Measurements from ENCODE around the gene KBTBD12.
"Not testable (repeated sequence)": the region's sequence is repeated elsewhere in the genome, so short reads cannot be mapped to it uniquely, and the experiment has no call there.

The KBTBD12 gene

GRCh38 chr3:127905556-127905955 is 9.5 kb upstream of the KBTBD12 start:
- no peak for ATAC-seq

DNA sequence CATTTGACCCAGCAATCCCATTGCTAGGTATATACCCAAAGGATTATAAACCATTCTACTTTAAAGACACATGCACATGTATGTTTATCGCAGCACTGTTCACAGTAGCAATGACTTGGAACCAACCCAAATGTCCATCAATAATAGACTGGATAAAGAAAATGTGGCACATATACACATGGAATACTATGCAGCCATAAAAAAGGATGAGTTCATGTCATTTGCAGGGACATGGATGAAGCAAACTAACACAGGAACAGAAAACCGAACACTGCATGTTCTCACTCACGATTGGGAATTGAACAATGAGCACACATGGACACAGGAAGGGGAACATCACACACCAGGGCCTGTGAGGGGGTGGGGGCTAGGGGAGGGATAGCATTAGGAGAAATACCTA is 8.4 kb upstream of the KBTBD12 start:
- not testable (repeated sequence) for ATAC-seq

GRCh38 chr3:127908202-127908601 is 6.8 kb upstream of the KBTBD12 start:
- ATAC-seq = no peak

- ATAC-seq = no peak
These were observed 6.1 kb upstream of the KBTBD12 start for GRCh38 chr3:127908951-127909350.

DNA sequence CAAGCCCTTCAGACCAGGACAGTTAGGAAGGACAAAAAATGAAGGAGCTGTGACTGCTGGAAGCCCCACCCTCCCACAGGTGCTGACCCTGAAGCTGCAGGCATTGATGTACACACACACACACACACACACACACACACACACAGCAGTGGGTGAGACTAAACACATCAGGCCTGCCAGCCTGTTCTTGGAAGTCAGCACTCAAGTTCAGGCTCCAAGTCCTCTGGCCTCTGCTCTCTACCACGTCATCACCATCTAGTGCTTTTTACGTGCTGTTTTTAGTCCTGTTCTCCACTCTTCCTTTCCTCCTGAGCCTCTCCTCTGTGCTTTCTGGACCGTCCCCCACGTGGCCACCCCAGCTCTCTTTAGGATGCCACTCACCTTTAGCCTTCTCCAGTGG is 5.4 kb upstream of the KBTBD12 start:
- no peak for ATAC-seq

GRCh38 chr3:127911421-127911931 is 3.6 kb upstream of the KBTBD12 start:
- ATAC-seq = no peak

- ATAC-seq = not testable (repeated sequence)
These were observed 1.2 kb upstream of the KBTBD12 start for GRCh38 chr3:127913841-127914240.

GRCh38 chr3:127914584-127914983 is 448 bp upstream of the KBTBD12 start:
- no peak for ATAC-seq

- no peak for ATAC-seq
These were observed 983 bp downstream of the KBTBD12 start for GRCh38 chr3:127915937-127916493.

DNA sequence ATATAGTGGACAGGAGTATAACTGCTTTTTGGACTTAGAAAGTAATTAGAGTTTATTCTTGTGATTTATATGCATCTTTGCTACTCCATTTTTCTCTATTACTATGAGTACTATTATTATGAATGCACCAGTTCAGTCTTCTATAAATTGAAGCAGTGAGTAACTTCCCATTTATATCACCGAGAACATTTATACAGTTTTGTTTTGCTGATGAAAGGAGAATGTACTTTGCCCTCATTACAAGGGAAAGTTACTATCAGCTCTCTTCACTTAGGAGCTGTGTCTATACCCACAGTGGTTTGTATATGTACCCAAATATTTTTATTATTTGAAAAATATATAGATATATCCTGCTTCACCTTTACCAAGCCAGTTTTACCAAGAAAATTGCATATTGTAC is 5.7 kb downstream of the KBTBD12 start:
- ATAC-seq = no peak

DNA sequence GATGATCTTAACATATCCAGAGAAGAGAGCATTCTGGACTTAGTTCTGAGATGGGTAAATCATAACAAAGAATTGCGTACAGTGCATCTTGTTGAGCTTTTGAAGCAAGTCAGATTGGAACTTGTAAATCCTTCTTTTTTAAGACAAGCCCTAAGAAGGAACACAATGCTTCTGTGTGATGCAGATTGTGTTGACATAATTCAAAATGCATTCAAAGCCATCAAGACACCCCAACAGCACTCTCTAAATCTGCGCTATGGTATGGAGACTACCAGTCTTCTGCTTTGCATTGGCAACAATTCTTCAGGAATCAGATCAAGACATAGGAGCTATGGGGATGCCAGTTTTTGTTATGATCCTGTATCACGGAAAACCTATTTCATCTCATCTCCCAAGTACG is 8.6 kb downstream of the KBTBD12 start:
- ATAC-seq = no peak

DNA sequence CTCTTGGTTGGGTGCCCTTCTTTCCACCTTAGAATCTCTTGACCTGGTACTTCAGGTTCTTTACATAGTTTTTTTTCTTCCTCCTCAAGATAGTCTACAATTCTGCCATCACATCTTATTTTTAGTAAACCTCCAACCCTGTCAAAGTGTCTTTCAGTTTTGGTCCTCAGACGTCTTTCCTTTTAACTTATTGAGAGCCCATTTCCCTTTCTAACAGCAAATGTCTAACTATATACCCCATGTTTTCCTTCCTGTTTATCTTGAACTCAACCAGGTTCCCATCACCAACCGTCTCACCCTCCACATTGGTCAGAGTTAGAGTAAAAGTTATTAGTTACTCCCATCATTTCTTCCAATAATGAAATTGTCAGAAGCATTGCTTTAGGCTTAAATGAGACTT is 10.4 kb downstream of the KBTBD12 start:
- no peak for ATAC-seq

DNA sequence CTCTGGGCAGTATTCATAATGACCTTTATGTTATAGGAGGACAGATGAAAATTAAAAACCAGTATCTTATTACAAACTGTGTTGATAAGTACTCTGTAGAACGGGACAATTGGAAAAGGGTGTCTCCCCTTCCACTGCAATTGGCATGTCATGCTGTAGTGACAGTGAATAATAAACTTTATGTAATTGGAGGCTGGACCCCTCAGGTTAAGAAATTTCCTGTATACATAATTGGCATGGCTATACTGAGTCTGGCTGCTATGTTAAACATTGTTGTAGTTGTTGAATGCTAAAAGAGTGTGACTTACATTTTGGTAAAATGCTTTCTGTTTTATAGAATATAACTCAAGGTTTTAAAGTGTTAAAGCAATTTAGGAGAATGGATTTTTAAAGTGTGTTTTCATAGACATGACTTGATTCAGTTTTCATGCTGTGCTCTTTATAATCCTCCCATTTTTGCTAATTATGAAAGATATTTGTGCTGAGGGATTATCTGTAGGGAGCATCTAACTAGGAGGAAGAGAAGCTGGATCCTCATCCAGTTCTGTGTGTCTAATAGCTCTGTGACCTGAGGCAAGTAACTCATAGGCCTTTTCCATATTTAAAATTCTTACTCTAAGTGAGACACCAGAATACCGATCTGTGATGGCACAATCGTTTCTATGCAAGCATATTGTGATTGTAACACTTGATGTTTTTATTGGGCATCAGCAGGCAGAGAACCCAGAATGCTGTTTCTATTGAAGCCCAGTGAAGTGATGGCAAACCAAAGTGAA is 13.0 kb downstream of the KBTBD12 start:
- ATAC-seq = no peak

DNA sequence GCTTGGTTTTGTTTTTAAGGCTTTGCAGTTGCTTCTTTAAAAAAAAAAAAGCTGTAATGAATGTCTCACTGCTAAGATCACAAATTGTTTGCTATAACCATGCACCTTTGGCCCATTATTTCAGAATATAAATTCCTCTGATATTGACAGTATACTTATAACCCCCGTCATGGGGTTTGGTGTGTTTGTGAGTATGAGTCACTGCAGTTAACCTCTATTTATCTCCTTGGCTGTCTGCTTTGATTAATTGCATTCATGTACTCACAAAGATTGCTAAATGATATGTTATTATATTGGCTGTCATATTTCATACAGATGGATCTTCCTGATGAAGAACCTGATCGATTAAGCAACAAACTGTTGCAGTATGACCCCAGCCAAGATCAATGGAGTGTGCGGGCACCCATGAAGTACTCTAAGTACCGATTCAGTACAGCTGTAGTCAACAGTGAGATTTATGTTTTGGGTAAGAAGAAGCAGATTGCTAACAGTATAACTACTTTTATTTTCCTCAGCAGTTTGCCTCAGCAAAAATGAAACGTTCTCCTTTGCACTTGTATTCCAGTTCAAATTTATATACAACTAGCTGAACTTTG is 14.9 kb downstream of the KBTBD12 start:
- no peak for ATAC-seq

GRCh38 chr3:127933396-127933795 is 18.4 kb downstream of the KBTBD12 start:
- ATAC-seq = no peak

GRCh38 chr3:127938800-127939199 is 23.8 kb downstream of the KBTBD12 start:
- no peak for ATAC-seq

DNA sequence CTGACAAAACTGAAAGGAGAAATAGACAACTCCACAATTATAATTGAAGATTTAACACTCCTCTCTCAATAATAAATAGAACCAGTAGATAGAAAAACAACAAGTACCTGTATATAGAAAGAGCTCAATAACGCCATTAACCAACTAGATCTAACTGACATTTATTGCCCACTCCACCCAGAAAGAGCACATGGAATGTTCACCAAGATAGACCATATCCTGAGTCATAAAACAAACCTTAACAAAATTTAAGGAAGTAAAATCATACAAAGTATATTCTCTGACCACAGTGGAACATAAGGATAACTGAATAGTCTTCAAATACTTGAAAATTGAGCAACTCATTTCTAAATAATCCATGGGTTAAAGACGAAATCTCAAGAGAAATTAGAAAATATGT is 25.1 kb downstream of the KBTBD12 start:
- no peak for ATAC-seq

DNA sequence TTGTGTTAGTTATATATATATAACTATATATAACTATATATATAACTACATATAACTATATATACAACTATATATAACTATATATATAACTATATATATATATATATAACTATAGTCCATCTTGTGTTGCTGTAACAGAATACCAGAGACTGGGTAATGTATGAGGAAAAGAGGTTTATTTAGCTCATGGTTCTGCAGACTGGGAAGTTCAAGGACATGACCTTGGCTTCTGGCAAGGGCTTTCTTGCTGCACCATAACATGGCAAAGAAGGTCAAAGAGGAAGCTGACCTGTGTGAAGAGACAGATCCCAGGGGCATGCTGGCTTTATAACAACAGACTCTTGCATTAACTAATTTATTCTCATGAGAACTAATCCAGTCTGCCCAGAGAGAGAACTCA is 27.6 kb downstream of the KBTBD12 start:
- ATAC-seq = no peak

DNA sequence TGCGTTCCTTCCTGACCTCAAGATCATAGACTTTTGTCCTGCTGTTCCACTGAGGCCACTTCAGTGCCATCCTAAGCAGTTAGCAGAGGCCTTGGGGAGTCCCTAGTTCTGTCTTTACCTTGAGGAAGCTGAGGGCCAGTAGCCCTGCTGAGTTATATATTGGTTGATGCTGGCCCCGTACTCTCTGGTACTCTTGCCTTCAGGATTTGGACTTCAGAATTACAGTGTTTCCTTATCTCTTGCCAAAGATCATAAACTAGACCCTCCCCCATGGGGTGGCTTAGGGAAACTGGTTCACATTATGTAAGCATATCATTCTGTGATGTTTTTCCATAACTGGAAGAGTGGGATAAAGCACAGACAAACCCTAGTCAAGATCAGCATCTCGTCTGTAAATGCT is 33.2 kb downstream of the KBTBD12 start:
- no peak for ATAC-seq

GRCh38 chr3:127949446-127950055 is 34.5 kb downstream of the KBTBD12 start:
- no peak for ATAC-seq

- ATAC-seq = no peak
These were observed 36.2 kb downstream of the KBTBD12 start for GRCh38 chr3:127951276-127951675.

- no peak for ATAC-seq
These were observed 38.3 kb downstream of the KBTBD12 start for GRCh38 chr3:127953091-127954035.

DNA sequence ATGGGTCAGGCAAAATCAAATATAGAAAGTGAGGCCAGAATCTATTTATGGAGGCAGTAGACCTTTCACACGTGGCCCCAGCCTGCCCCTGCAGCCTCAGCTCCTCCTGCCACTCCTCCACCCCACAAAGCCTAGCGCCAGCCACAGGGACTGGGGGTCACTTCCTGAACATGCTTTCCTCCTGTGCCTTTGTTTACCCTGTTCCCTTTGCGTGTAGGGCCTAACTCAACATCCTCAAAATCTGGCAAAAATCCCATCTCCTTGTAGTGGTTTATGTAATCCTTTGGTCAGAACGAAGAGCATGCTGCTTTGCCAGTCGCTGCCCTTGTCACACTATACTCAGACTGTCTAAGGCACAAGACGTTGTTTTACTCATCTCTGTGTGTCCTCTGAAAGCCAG is 39.6 kb downstream of the KBTBD12 start:
- no peak for ATAC-seq
